Panc1 (cell line): ENCODE measurements around the gene CDC7. TPM values are rescaled to one million over a fixed set of nuclear protein-coding genes. Genes with fewer than 3 reads are reported as not detected.

ENCODE experiments used
- ATAC-seq: fragments of 200-7000 bp; cut with Tn5 transposase; 2 replicates; pipeline ENCODE4 v1.9.1; 2020; ENCODE audit warnings: mild to moderate bottlenecking, moderate library complexity
- BruUV-seq: library from RNA; stranded (reverse); fragments of 400-500 nt; replicated peaks from 2 replicates; lab custom pipeline; 2021; lab: Mats Ljungman, UMichigan
- CTCF ChIA-PET: fragments of 300-600 bp; sonication (Branson Sonifier 250); formaldehyde crosslinking; loops from one replicate; lab custom pipeline; 2022; ENCODE audit warnings: antibody characterized with exemption; lab: Charles Lee
- POLR2A ChIA-PET: fragments of 300-600 bp; sonication (Branson Sonifier 250); formaldehyde crosslinking; loops from one replicate; lab custom pipeline; 2022; ENCODE audit warnings: antibody characterized with exemption; lab: Charles Lee
- DNase-seq: peaks from one replicate; pipeline ENCODE4 v3.0.0-alpha.2; 2010; ENCODE audit warnings: low read depth, low spot score
- H3K27ac ChIP-seq: 2 replicates; pipeline ENCODE4 v1.5.1; 2011; ENCODE audit warnings: mild to moderate bottlenecking, low read length, inconsistent platforms
- H3K27me3 ChIP-seq: fragments of 200-500 bp; sonication (Bioruptor generic); 2 replicates; pipeline ENCODE4 v1.6.0; 2014; ENCODE audit warnings: low read length, inconsistent platforms; ENCODE audit not compliant: control insufficient read depth, insufficient read depth
- H3K36me3 ChIP-seq: fragments of 200-500 bp; sonication (Bioruptor generic); 2 replicates; pipeline ENCODE4 v1.5.1; 2014; ENCODE audit warnings: inconsistent platforms, mild to moderate bottlenecking, low read length, moderate library complexity; ENCODE audit not compliant: control insufficient read depth, insufficient read depth
- H3K4me1 ChIP-seq: 2 replicates; pipeline ENCODE4 v1.5.1; 2011; ENCODE audit warnings: inconsistent platforms, mild to moderate bottlenecking, low read length, moderate library complexity; ENCODE audit not compliant: control insufficient read depth, insufficient read depth
- H3K4me3 ChIP-seq, 2 experiments: 2 replicates each; pipeline ENCODE4 v1.5.1; 2011 to 2012; ENCODE audit warnings: low read depth in 2 of 2, low read length in 2 of 2, mild to moderate bottlenecking in 2 of 2, inconsistent platforms in 1 of 2, moderate library complexity in 1 of 2
- H3K9me3 ChIP-seq: fragments of 200-500 bp; sonication (Bioruptor generic); 2 replicates; pipeline ENCODE4 v1.5.1; 2014; ENCODE audit warnings: low read depth, mild to moderate bottlenecking, inconsistent platforms, low read length, moderate library complexity; ENCODE audit not compliant: control insufficient read depth, insufficient read depth
- CTCF ChIP-seq: fragments of 450-650 bp; IDR thresholded peaks from 2 replicates; pipeline ENCODE4 v1.5.1; 2017; ENCODE audit warnings: mild to moderate bottlenecking
- POLR2AphosphoS5 ChIP-seq: IDR thresholded peaks from 2 replicates; pipeline ENCODE4 v1.6.1; 2012; ENCODE audit warnings: mild to moderate bottlenecking, low read depth, low read length, moderate library complexity
- REST ChIP-seq, 2 experiments: IDR thresholded peaks; 2 replicates each; pipeline ENCODE4 v1.6.1; 2011 to 2012; ENCODE audit warnings: low read depth in 2 of 2, control low read depth in 1 of 2, low read length in 1 of 2, mild to moderate bottlenecking in 1 of 2, moderate library complexity in 1 of 2; ENCODE audit not compliant: insufficient read depth in 1 of 2
- SIN3A ChIP-seq: IDR thresholded peaks from 2 replicates; pipeline ENCODE4 v1.6.1; 2012; ENCODE audit warnings: low read depth, mild to moderate bottlenecking, low read length, moderate library complexity, borderline replicate concordance; ENCODE audit not compliant: insufficient read depth
- TCF7L2 ChIP-seq: IDR thresholded peaks from 2 replicates; pipeline ENCODE4 v1.6.1; 2011; ENCODE audit warnings: mild to moderate bottlenecking, low read depth, low read length, inconsistent platforms
- in situ Hi-C: cut with HindIII; loops from 2 replicates; pipeline ENCODE4 v1.10.0; 2016; ENCODE audit warnings: low sequenced_read_pairs, low pct_unique_long_range_greater_than_20kb
- intact Hi-C: fragments of 100-400 bp; cut with micrococcal nuclease; formaldehyde crosslinking; loops from one replicate; pipeline ENCODE4 v1.10.0; 2022; ENCODE audit not compliant: unreplicated experiment
- total RNA-seq: library from RNA; stranded (reverse); gene quantifications from one replicate; pipeline ENCODE4 v1.2.1, GENCODE V29; 2021; ENCODE audit not compliant: unreplicated experiment

The CDC7 gene
- total RNA-seq, 1 experiment from 2014 or later = 30.1 TPM

GRCh38 chr1:91503332-91503900, 2.8 kb downstream of the CDC7 start:
- in situ Hi-C loops (no loop called here), intact Hi-C loops (loop anchor here (5.0 kb wide), 2 partner anchors 96 to 221 kb away; no protein-coding TSS in a partner anchor)
- no peak for ATAC-seq
- Histone ChIP-seq H3K27me3 (no peaks in the 10 kb centered on the region), H3K4me3 (no peak overlapping the region), H3K9me3 (no peaks in the 10 kb centered on the region), H3K27ac (no peak overlapping the region), H3K4me1 (peaks cover 18% of the 10 kb centered on the region), H3K36me3 (peaks cover 8% of the 10 kb centered on the region; the same call in 1 of the 2 replicates)
- DNase-seq = no peak
- CTCF ChIA-PET = no interaction called here
- POLR2A ChIA-PET = interaction anchor here (0.6 kb wide), 1 partner anchor 330 kb away, joined by 4 read pairs; no protein-coding TSS in a partner anchor
- TF ChIP-seq POLR2AphosphoS5 = no peak
- no peak for TF ChIP-seq CTCF
- TF ChIP-seq TCF7L2 = no peak
- no peak for TF ChIP-seq SIN3A
- TF ChIP-seq REST (IDR thresholded peaks at IDR 0.05; ENCODE audit: insufficient read depth in 1 of 2, low read depth in 2 of 2, low read length in 1 of 2) = no peak
- no TSS peak for BruUV-seq

- ATAC-seq (no peak), DNase-seq (no peak)
- no peaks in the 10 kb centered on the region for H3K9me3 ChIP-seq
- intact Hi-C loops (loop anchor here (5.0 kb wide), 2 partner anchors 97 to 222 kb away; no protein-coding TSS in a partner anchor), in situ Hi-C loops (no loop called here)
- H3K4me3 ChIP-seq = no peak overlapping the region
- H3K4me1 ChIP-seq = peaks cover 18% of the 10 kb centered on the region
- no TSS peak for BruUV-seq
- no peaks in the 10 kb centered on the region for H3K27me3 ChIP-seq
- H3K27ac ChIP-seq = no peak overlapping the region
- POLR2A ChIA-PET = no interaction called here
- CTCF ChIA-PET = no interaction called here
- H3K36me3 ChIP-seq = peaks cover 9% of the 10 kb centered on the region; the same call in 1 of the 2 replicates
- TF ChIP-seq SIN3A (no peak), TCF7L2 (no peak), POLR2AphosphoS5 (no peak), REST (IDR thresholded peaks at IDR 0.05; ENCODE audit: insufficient read depth in 1 of 2, low read depth in 2 of 2, low read length in 1 of 2) (no peak)
Observed at GRCh38 chr1:91503975-91504530, 3.4 kb downstream of the CDC7 start.
